ENCODE data around the gene DTYMK. TPM values are rescaled to one million over a fixed set of nuclear protein-coding genes. Genes with fewer than 3 reads are reported as not detected.

Gene DTYMK
- total and polyA plus RNA-seq, 2 of the 8 experiments (the other 6 are each of a cell fraction or from before 2014, with no cell fraction given): 58.3 to 69.9 TPM

- TF ChIP-seq ATF2 (IDR thresholded peaks at IDR 0.05; ENCODE audit: low read length): no peak
- no peak for TF ChIP-seq PHF8 (conservative IDR thresholded peaks at IDR 0.05; ENCODE audit: low read depth, low read length)
- TF ChIP-seq ATF3 (IDR thresholded peaks at IDR 0.05; ENCODE audit: insufficient read depth, low read depth, low read length): no peak
- no peak for TF ChIP-seq CTBP2 (IDR thresholded peaks at IDR 0.05; ENCODE audit: borderline replicate concordance, insufficient read depth, insufficient read length, low read length)
- TF ChIP-seq BCL11A (IDR thresholded peaks at IDR 0.05; ENCODE audit: low read depth in 2 of 2, low read length in 2 of 2): no peak
- TF ChIP-seq KDM1A (IDR thresholded peaks at IDR 0.05; ENCODE audit: borderline replicate concordance, low read length): no peak
Observed at GRCh38 chr2:241722896-241723454, 36.4 kb upstream of the DTYMK start (continued).
